NCI-H146 treated with DMSO at 0.1 percent for 48 hours (cell line): Measurements from ENCODE around the gene PPP3CA.
"Not testable (repeated sequence)": the region's sequence is repeated elsewhere in the genome, so short reads cannot be mapped to it uniquely, and the experiment has no call there.

Experiments used
- DNase-seq: peaks from one replicate; lab custom pipeline; 2025; ENCODE audit not compliant: unreplicated experiment; lab: John Stamatoyannopoulos, UW

The PPP3CA gene

DNA sequence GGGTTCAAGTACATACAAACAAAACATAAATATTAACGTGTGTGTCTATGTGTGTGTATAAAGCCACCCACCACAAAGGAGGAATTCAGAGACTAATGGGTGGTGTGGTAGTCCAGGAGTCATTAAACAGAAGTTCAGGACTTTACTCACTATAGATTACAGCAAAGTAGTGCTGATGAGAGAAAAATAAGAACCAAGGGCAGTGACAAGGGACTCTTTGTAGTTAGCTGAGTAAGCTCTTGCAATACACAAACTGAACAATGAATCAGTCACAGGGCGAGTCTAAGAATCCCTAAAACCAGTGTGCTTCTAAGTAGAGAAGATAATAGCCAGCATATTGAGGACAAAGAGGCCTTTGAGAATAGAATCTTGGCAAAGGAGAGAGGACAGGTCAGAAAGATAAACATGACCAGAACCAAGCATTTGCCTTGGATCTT is 232.4 kb downstream of the PPP3CA start:
- DNase-seq = no peak

GRCh38 chr4:101104312-101105052 is 242.8 kb downstream of the PPP3CA start:
- DNase-seq = no peak

GRCh38 chr4:101103381-101104142 is 243.8 kb downstream of the PPP3CA start:
- no peak for DNase-seq

GRCh38 chr4:101102114-101102742 is 245.1 kb downstream of the PPP3CA start:
- DNase-seq = no peak

- DNase-seq = no peak
These were observed 246.3 kb downstream of the PPP3CA start for GRCh38 chr4:101101072-101101471.

DNA sequence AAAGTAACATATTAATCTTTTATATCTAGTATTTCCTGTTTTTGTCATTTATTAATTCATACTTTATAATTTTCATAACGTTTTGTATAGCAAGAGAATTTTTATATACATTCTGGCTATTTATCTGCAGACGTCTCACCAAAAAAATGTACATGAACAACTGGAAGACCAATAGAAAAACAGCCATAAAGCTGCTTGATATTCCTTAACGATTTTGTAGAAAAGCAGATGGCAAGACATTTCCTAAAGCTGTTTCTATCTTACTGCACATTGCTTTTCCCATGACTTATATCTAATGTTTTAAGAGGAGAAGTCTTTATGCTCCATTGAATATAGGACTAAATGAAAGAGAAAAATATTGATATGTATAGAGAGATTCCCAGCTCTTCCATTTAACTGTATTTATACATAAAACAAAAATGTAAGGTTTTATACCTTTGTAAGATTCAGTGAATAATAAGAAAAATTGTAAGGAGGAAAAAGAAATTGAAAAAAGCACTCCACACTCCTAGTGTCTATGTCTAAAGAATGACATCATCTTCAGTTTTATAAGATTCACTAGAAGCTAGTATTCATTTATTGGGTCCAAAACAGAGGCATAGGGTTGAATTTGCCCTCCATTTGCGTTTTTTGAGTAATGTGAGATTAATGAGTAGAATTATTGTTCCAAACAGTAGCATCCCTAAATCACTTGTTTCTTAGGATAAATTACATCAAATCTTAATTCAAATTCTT is 248.5 kb downstream of the PPP3CA start:
- DNase-seq = no peak

- not testable (repeated sequence) for DNase-seq
These were observed 254.7 kb downstream of the PPP3CA start for GRCh38 chr4:101092609-101093008.

DNA sequence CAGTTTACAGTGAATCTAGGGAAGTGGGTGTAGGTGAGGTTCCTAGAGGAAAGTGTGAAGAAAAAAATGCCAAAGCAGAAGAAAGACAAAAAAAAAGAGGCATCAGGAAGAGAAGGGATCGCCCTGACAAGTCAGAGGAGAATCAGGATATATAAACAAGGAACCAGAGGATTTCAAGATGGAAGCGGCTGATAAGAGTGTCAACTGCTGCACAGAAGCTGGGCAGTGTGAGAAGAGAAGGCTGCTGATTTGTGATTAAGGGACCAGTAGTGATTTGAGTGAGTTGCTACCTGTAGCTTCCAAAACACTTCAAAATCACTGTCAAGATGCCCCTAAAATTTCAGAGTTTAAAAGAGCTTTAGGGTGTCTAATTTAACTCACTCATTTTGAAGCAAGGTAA is 258.2 kb downstream of the PPP3CA start:
- no peak for DNase-seq

DNA sequence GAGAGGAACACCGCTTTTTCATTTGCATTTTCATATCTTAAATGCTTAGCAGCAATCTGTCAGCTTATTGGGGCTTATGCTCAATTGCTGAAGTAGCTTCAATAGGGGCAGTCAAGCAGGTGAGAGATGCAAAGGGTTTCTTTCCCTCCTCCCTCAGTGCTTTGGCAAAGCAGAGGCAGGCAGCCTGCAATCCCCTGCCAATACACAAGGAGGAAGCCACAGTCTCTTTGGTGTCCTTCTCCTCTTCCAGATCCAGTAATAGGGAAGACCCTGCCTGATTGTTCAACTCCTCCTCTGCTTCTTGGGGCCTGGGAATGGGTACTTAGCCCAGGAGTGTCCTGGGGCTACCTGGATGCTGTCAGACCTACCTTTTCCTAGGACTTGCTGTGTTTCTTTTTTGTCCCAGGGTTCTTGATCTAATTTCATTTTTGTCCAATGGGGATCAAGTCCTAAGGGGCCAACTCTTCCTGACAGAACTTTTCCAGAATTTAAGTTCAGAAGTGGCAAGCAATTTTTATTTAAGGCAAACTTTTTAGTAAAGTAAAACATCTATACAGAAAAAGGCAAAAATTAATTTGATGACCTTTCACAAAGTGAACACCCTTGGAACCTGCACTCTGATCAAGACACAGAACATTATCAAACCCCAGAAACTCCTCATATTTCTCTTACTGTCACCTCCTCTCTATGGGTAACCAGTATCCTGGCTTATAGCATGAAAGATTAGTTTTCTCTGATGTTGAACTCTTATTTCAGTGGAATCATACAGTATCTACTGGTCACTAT is 260.3 kb downstream of the PPP3CA start:
- no peak for DNase-seq

DNA sequence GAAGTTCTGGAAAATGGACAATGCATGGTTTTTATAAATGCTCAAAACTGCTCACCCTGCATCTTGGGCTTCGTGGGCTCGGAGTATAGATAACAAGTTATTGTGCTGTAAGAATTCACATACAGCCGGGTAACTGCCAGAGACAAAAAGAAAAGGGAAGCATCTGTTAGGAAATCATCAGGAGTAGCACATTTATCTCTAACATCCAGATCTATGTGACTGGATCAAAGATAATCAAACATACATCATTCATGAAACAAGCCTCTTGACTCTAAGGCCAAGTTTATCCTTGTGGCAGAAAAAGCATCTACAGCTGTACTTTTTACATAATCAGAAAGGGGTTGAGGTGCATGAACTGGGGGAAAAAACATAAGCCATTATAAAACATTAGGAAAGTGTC is 264.2 kb downstream of the PPP3CA start:
- DNase-seq = no peak

DNA sequence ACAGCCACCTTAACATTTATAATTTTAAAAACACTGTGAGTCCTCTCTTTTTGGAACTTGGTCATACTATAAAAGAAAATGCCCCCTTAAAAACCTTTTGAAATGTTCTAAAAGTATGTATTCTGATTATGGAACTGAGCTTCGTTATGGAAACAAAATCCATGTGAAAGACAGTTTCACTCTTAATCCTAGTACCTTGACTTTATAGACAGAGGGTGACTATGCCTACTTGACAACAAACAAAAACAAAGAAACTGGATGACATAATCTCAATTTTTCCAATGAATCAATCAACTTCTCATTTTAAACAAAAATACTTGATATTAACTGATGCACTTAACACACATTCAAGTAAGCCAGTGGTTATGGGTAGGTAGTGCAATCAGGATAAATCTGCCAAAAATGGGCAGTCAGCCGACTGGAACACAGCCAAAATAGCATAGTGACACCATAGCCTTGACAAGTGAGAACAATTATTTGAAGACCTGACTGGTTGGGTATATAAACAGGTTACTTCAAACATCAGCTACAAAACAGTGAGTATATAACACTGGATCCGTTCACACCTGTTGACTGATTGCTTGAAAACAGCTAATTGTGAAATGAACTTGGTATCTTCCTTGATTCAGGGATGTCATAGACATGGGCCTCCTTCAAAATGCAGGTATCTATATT is 265.5 kb downstream of the PPP3CA start:
- DNase-seq = no peak

- DNase-seq = no peak
These were observed 266.2 kb downstream of the PPP3CA start for GRCh38 chr4:101081166-101081565.

DNA sequence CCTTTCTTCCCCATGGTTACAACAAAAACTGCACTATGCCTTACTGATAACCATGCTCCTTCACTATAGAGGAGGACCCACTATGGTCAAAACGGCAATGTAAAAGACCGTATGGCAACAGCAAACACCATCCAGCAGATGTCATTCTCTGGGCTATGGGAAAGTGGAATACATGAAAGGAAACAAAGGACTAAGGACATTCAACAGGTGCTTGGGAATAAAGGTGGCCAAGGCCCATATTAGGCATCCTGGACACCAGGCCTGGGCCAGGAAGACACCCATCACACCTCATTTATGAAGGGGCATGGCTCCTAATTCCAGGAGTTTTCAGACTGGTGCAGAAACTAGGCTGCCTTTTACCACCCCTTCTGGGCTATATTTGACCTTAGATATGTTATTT is 268.4 kb downstream of the PPP3CA start:
- no peak for DNase-seq

- no peak for DNase-seq
These were observed 271.3 kb downstream of the PPP3CA start for GRCh38 chr4:101076032-101076431.

- DNase-seq = no peak
These were observed 271.8 kb downstream of the PPP3CA start for GRCh38 chr4:101075536-101075935.

- no peak for DNase-seq
These were observed 273.0 kb downstream of the PPP3CA start for GRCh38 chr4:101074326-101074725.

GRCh38 chr4:101071241-101071640 is 276.1 kb downstream of the PPP3CA start:
- DNase-seq = no peak

DNA sequence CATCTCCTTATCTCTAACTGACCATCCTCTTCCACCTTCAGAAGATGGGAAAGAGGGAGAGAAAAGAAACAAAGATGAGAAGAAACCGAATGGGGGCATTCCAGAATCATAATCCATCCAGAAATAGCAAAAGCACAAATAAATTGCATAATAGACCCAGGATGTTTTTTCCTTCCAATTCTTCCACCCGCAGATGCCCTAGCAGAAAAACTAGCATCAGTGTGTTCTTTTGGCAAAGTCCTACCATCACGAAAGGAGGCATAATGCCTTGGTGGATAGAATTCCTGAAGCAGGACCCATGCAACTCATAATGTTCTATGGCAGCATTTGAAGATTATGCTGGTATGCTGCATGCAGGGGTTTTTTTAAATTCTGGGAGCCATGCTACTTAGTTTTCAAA is 279.2 kb downstream of the PPP3CA start:
- DNase-seq = no peak

GRCh38 chr4:101067383-101067782 is 279.9 kb downstream of the PPP3CA start:
- DNase-seq = no peak

GRCh38 chr4:101066626-101067170 is 280.6 kb downstream of the PPP3CA start:
- DNase-seq = no peak
